ENCODE data around the gene IER5L.

The IER5L gene

GRCh38 chr9:129166623-129167557 is 11.2 kb downstream of the IER5L start:
- H4K20me1 ChIP-seq (ENCODE audit: insufficient read depth, low read length): no peaks in the 10 kb centered on the region
- H3K79me2 ChIP-seq (ENCODE audit: low read length): no peaks in the 10 kb centered on the region
- peak overlapping the region; percentile 9; the same call in 1 of the 2 replicates for H3K4me2 ChIP-seq (ENCODE audit: low read depth, low read length)
- H3K27ac ChIP-seq (ENCODE audit: low read length): no peak overlapping the region
- peak overlapping the region; percentile 35; the same call in 1 of the 2 replicates for H2AFZ ChIP-seq (ENCODE audit: low read length)
- H3K36me3 ChIP-seq (replicated peaks; ENCODE audit: insufficient read depth, low read length): no peaks in the 10 kb centered on the region
- H3K9ac ChIP-seq (ENCODE audit: low read length): no peak overlapping the region
- no peak for TF ChIP-seq EZH2 (optimal IDR thresholded peaks at IDR 0.05; ENCODE audit: low read depth, low read length)
- TF ChIP-seq CTCF (IDR thresholded peaks at IDR 0.05; ENCODE audit: low read length): no peak
- TF ChIP-seq EZH2phosphoT487 (IDR thresholded peaks at IDR 0.05; ENCODE audit: low read length): no peak
- DNase-seq: no peak
- no peak overlapping the region; the same call in 1 of the 2 replicates for H3K4me3 ChIP-seq (ENCODE audit: low read length)
- H3K27me3 ChIP-seq (replicated peaks; ENCODE audit: insufficient read depth, low read length): peaks cover 3% of the 10 kb centered on the region; the same call in 1 of the 2 replicates
- H3K4me1 ChIP-seq (ENCODE audit: low read length): no peaks in the 10 kb centered on the region
- H3K9me2 ChIP-seq (replicated peaks; ENCODE audit: insufficient read depth, low read length): no peaks in the 10 kb centered on the region
- H3K9me3 ChIP-seq (replicated peaks; ENCODE audit: insufficient read depth, low read length): no peaks in the 10 kb centered on the region
- no peaks in the 10 kb centered on the region for H3F3A ChIP-seq (ENCODE audit: insufficient read depth, low read length)

DNA sequence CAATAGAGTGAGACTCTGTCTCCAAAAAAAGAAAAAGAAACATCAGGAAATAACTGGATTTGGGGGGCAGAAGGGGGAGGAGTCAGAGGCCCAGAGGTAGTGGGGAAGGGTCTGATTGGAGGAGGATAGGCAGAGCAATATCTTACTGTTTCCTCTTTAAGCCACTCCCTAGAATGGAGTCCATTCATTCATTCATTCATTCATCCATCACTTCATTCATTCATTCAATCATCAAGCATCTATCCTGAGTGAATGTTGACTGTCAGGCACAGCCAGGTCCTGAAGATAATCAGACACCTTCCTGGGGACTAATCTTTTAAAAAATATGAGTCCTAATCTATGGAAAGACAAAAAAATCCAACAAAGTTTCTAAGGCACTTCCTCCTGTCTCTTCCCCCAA is 12.9 kb downstream of the IER5L start:
- no peaks in the 10 kb centered on the region for H4K20me1 ChIP-seq (ENCODE audit: insufficient read depth, low read length)
- H3K27ac ChIP-seq (ENCODE audit: low read length): no peak overlapping the region
- TF ChIP-seq EZH2phosphoT487 (IDR thresholded peaks at IDR 0.05; ENCODE audit: low read length): no peak
- no peak for TF ChIP-seq CTCF (IDR thresholded peaks at IDR 0.05; ENCODE audit: low read length)
- no peak for TF ChIP-seq EZH2 (optimal IDR thresholded peaks at IDR 0.05; ENCODE audit: low read depth, low read length)
- no peaks in the 10 kb centered on the region for H3K9me2 ChIP-seq (replicated peaks; ENCODE audit: insufficient read depth, low read length)
- no peaks in the 10 kb centered on the region for H3F3A ChIP-seq (ENCODE audit: insufficient read depth, low read length)
- H3K9ac ChIP-seq (ENCODE audit: low read length): no peak overlapping the region
- DNase-seq: no peak
- no peaks in the 10 kb centered on the region for H3K36me3 ChIP-seq (replicated peaks; ENCODE audit: insufficient read depth, low read length)
- no peak overlapping the region for H2AFZ ChIP-seq (ENCODE audit: low read length)
- no peaks in the 10 kb centered on the region for H3K79me2 ChIP-seq (ENCODE audit: low read length)
- H3K4me1 ChIP-seq (ENCODE audit: low read length): no peaks in the 10 kb centered on the region
- H3K27me3 ChIP-seq (replicated peaks; ENCODE audit: insufficient read depth, low read length): no peaks in the 10 kb centered on the region
- no peak overlapping the region for H3K4me3 ChIP-seq (ENCODE audit: low read length)
- H3K4me2 ChIP-seq (ENCODE audit: low read depth, low read length): no peak overlapping the region
- H3K9me3 ChIP-seq (replicated peaks; ENCODE audit: insufficient read depth, low read length): no peaks in the 10 kb centered on the region

GRCh38 chr9:129164246-129164930 is 13.7 kb downstream of the IER5L start:
- TF ChIP-seq EZH2phosphoT487 (IDR thresholded peaks at IDR 0.05; ENCODE audit: low read length) (no peak), EZH2 (optimal IDR thresholded peaks at IDR 0.05; ENCODE audit: low read depth, low read length) (no peak), CTCF (IDR thresholded peaks at IDR 0.05; ENCODE audit: low read length) (no peak)
- H3K4me2 ChIP-seq (ENCODE audit: low read depth, low read length): no peak overlapping the region
- H4K20me1 ChIP-seq (ENCODE audit: insufficient read depth, low read length): no peaks in the 10 kb centered on the region
- no peaks in the 10 kb centered on the region for H3K4me1 ChIP-seq (ENCODE audit: low read length)
- no peak overlapping the region for H3K4me3 ChIP-seq (ENCODE audit: low read length)
- H3K9me3 ChIP-seq (replicated peaks; ENCODE audit: insufficient read depth, low read length): no peaks in the 10 kb centered on the region
- no peaks in the 10 kb centered on the region for H3F3A ChIP-seq (ENCODE audit: insufficient read depth, low read length)
- H3K79me2 ChIP-seq (ENCODE audit: low read length): no peaks in the 10 kb centered on the region
- H3K9me2 ChIP-seq (replicated peaks; ENCODE audit: insufficient read depth, low read length): no peaks in the 10 kb centered on the region
- H3K9ac ChIP-seq (ENCODE audit: low read length): no peak overlapping the region
- H3K27me3 ChIP-seq (replicated peaks; ENCODE audit: insufficient read depth, low read length): no peaks in the 10 kb centered on the region
- no peak overlapping the region for H3K27ac ChIP-seq (ENCODE audit: low read length)
- no peaks in the 10 kb centered on the region for H3K36me3 ChIP-seq (replicated peaks; ENCODE audit: insufficient read depth, low read length)
- no peak overlapping the region for H2AFZ ChIP-seq (ENCODE audit: low read length)
- DNase-seq: no peak

Data from MM.1S (cell line).